ENCODE data around the gene CLCN4.

Gene CLCN4

DNA sequence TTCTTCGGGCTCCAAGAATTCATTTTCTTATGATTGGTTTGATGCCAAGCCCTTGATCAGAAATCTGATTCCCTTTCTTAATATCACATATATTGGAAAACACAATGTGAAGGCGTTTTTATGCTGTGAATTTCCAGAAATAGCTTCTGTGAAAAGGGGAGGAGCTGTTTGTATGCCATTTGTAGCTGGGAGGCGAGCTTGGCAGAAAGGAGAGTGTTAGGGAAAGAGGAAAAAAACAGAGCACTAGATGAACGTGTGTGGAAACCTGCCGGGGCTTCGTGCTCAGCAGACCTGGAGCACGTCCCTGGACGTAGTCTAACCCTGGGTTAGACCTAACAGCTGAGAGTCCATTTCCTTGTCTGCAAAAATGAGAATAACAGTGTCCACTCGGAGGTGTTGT lies 3.4 kb downstream of the CLCN4 start:
- Mint-ChIP-seq H3K27ac (ENCODE audit: low read depth) (no peak overlapping the region), H3K4me3 (no peak overlapping the region), H3K4me1 (no peaks in the 10 kb centered on the region), H3K9me3 (no peaks in the 10 kb centered on the region), H3K36me3 (ENCODE audit: insufficient read depth) (no peaks in the 10 kb centered on the region), H3K27me3 (peaks cover 41% of the 10 kb centered on the region)
- ATAC-seq (replicated peaks; ENCODE audit: extremely low read depth, poor library complexity, severe bottlenecking) (no peak), DNase-seq (ENCODE audit: low spot score in 2 of 2) (no peak)

DNA sequence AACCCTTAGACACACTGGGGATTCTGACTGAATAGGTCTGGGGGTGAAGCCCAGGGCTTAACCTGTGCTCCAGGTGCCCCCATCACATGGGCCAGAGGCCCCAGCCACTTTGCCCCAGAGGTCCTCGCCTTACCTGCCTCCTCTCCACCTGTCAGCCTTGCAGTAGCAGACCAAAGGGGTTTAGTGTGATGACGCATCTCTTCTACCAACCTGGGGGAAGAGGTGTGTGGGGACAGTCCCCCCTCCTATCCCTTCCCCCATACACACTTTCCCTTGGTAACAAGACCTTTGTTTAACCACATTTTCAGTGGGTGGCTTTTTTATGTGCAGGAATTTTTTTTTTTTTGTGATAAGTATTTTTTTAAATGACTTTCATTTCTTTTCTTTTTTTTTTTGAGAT lies 6.3 kb downstream of the CLCN4 start:
- Mint-ChIP-seq H3K9me3 (no peaks in the 10 kb centered on the region), H3K27me3 (peaks cover 38% of the 10 kb centered on the region), H3K36me3 (ENCODE audit: insufficient read depth) (no peaks in the 10 kb centered on the region), H3K27ac (ENCODE audit: low read depth) (no peak overlapping the region), H3K4me1 (no peaks in the 10 kb centered on the region), H3K4me3 (no peak overlapping the region)
- DNase-seq (ENCODE audit: low spot score in 2 of 2) (no peak), ATAC-seq (replicated peaks; ENCODE audit: extremely low read depth, poor library complexity, severe bottlenecking) (no peak)

DNA sequence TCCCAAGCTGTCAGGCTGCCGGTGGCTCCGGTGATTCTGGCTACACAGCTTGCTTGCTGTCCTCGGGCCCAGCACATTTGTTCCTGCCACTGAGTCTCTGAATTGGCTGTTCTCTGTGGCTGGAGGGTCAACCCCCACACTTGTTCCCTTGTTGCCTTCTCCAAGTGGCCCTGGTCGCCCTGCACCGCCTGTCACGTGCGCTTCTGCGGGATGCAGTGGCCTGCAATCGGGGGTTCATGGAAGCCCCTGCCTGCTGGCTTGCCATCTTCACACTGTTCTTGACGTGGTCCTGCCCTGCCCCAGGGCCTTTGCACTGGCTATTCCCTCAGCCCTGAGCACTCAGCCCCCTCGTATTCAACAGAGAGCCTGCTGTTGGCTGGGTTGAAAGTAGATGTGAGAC lies 8.1 kb downstream of the CLCN4 start:
- H3K9me3 Mint-ChIP-seq: no peaks in the 10 kb centered on the region
- ATAC-seq (replicated peaks; ENCODE audit: extremely low read depth, poor library complexity, severe bottlenecking) (no peak), DNase-seq (ENCODE audit: low spot score in 2 of 2) (no peak)
- H3K27me3 Mint-ChIP-seq: peaks cover 27% of the 10 kb centered on the region
- no peak overlapping the region for H3K4me3 Mint-ChIP-seq
- no peak overlapping the region for H3K27ac Mint-ChIP-seq (ENCODE audit: low read depth)
- no peaks in the 10 kb centered on the region for H3K36me3 Mint-ChIP-seq (ENCODE audit: insufficient read depth)
- no peaks in the 10 kb centered on the region for H3K4me1 Mint-ChIP-seq

GRCh38 chrX:10165580-10166247 lies 8.9 kb downstream of the CLCN4 start:
- Mint-ChIP-seq H3K9me3 (no peaks in the 10 kb centered on the region), H3K27me3 (peaks cover 18% of the 10 kb centered on the region), H3K4me3 (no peak overlapping the region), H3K4me1 (no peaks in the 10 kb centered on the region), H3K36me3 (ENCODE audit: insufficient read depth) (no peaks in the 10 kb centered on the region), H3K27ac (ENCODE audit: low read depth) (no peak overlapping the region)
- no peak for DNase-seq (ENCODE audit: low spot score in 2 of 2)
- ATAC-seq (replicated peaks; ENCODE audit: extremely low read depth, poor library complexity, severe bottlenecking): no peak

DNA sequence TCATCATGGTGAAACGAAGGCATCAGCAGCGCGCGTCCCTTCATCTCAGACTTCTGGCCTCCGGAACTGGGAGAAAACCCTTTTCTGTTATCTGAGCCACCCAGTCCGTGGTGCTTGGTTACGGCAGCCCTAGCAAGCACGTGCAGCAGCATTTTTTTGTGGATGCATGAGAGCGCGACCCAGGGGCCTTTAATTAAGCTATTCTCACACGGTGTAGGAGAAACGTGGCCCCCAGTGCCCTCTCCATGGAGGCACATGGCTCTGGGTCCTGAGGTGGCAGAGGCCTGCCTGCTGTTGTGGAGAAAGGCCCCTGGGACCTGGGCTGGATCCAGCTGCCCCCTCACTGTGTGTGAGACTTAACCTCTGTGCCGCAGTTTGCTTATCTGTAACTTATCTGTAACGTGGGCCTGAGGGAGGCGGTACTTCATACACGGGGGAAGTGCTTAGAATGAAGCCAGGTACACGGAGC lies 9.5 kb downstream of the CLCN4 start:
- H3K4me1 Mint-ChIP-seq: no peaks in the 10 kb centered on the region
- H3K27me3 Mint-ChIP-seq: peaks cover 13% of the 10 kb centered on the region
- DNase-seq (ENCODE audit: low spot score in 2 of 2): no peak
- no peaks in the 10 kb centered on the region for H3K9me3 Mint-ChIP-seq
- no peak overlapping the region for H3K4me3 Mint-ChIP-seq
- H3K27ac Mint-ChIP-seq (ENCODE audit: low read depth): no peak overlapping the region
- no peaks in the 10 kb centered on the region for H3K36me3 Mint-ChIP-seq (ENCODE audit: insufficient read depth)
- no peak for ATAC-seq (replicated peaks; ENCODE audit: extremely low read depth, poor library complexity, severe bottlenecking)

- H3K4me3 Mint-ChIP-seq: no peak overlapping the region
- no peak for DNase-seq (ENCODE audit: low spot score in 2 of 2)
- no peaks in the 10 kb centered on the region for H3K36me3 Mint-ChIP-seq (ENCODE audit: insufficient read depth)
These were observed 10.0 kb downstream of the CLCN4 start for GRCh38 chrX:10166731-10167151.

GRCh38 chrX:10167573-10167972 lies 10.8 kb downstream of the CLCN4 start:
- no peak overlapping the region for H3K27ac Mint-ChIP-seq (ENCODE audit: low read depth)
- no peaks in the 10 kb centered on the region for H3K36me3 Mint-ChIP-seq (ENCODE audit: insufficient read depth)
- no peak for DNase-seq (ENCODE audit: low spot score in 2 of 2)
- no peak for ATAC-seq (replicated peaks; ENCODE audit: extremely low read depth, poor library complexity, severe bottlenecking)
- no peak overlapping the region for H3K4me3 Mint-ChIP-seq
- H3K9me3 Mint-ChIP-seq: no peaks in the 10 kb centered on the region
- peaks cover 11% of the 10 kb centered on the region for H3K27me3 Mint-ChIP-seq
- H3K4me1 Mint-ChIP-seq: no peaks in the 10 kb centered on the region

More at GRCh38 chrX:10166731-10167151, 10.0 kb downstream of the CLCN4 start:
- Mint-ChIP-seq H3K4me1 (no peaks in the 10 kb centered on the region), H3K9me3 (no peaks in the 10 kb centered on the region), H3K27ac (ENCODE audit: low read depth) (no peak overlapping the region), H3K27me3 (peaks cover 11% of the 10 kb centered on the region)
- no peak for ATAC-seq (replicated peaks; ENCODE audit: extremely low read depth, poor library complexity, severe bottlenecking)

DNA sequence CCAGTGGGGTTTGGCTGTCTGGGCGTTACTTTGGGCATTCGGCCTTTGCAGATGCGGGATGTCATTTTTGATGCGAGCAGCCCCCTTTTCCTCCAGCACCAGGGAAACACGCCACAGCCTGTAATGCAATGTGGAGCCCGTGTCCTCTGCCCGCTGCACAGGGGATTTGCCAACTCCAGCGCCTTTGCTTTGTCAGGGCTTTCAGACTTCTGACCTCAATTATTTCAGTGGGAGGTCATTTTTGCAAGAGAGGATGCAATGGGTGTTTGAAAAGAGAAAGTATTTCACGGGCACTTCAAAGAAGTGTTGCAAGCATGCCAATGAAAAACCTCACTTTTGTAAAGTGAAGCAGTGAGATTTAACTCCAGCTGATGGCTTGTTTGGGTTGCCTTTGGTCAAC lies 11.5 kb downstream of the CLCN4 start:
- no peaks in the 10 kb centered on the region for H3K36me3 Mint-ChIP-seq (ENCODE audit: insufficient read depth)
- H3K4me1 Mint-ChIP-seq: no peaks in the 10 kb centered on the region
- H3K27me3 Mint-ChIP-seq: peaks cover 11% of the 10 kb centered on the region
- DNase-seq (ENCODE audit: low spot score in 2 of 2) (no peak), ATAC-seq (replicated peaks; ENCODE audit: extremely low read depth, poor library complexity, severe bottlenecking) (no peak)
- no peaks in the 10 kb centered on the region for H3K9me3 Mint-ChIP-seq
- H3K4me3 Mint-ChIP-seq: no peak overlapping the region
- no peak overlapping the region for H3K27ac Mint-ChIP-seq (ENCODE audit: low read depth)

DNA sequence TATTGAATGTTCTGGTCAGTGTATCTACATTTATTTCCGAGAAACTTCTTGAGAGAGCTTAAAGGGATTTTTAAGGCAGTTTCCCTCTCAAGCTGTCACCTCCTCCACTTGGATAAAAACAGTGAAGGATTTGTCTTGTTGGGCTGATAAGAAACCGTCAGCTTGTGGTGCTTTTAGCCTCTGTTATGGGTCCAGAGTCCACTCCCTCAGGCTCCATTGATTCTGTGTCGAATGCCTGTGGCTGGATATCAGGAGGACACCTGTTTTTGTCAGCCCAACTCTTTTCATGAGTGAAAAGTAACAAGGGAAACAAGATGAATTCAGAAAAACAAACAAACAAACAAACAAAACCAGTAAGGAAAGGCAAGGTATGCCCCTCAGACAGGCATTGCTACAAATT lies 12.4 kb downstream of the CLCN4 start:
- H3K4me3 Mint-ChIP-seq: no peak overlapping the region
- no peak for ATAC-seq (replicated peaks; ENCODE audit: extremely low read depth, poor library complexity, severe bottlenecking)
- no peaks in the 10 kb centered on the region for H3K9me3 Mint-ChIP-seq
- no peak for DNase-seq (ENCODE audit: low spot score in 2 of 2)
- no peak overlapping the region for H3K27ac Mint-ChIP-seq (ENCODE audit: low read depth)
- H3K36me3 Mint-ChIP-seq (ENCODE audit: insufficient read depth): no peaks in the 10 kb centered on the region
- H3K27me3 Mint-ChIP-seq: peaks cover 4% of the 10 kb centered on the region
- H3K4me1 Mint-ChIP-seq: no peaks in the 10 kb centered on the region

GRCh38 chrX:10171249-10171648 lies 14.5 kb downstream of the CLCN4 start:
- H3K27ac Mint-ChIP-seq (ENCODE audit: low read depth): no peak overlapping the region
- H3K36me3 Mint-ChIP-seq (ENCODE audit: insufficient read depth): no peaks in the 10 kb centered on the region
- no peak for ATAC-seq (replicated peaks; ENCODE audit: extremely low read depth, poor library complexity, severe bottlenecking)

GRCh38 chrX:10172877-10173276 lies 16.1 kb downstream of the CLCN4 start:
- Mint-ChIP-seq H3K27ac (ENCODE audit: low read depth) (no peak overlapping the region), H3K27me3 (peaks cover 23% of the 10 kb centered on the region), H3K4me3 (no peak overlapping the region), H3K36me3 (ENCODE audit: insufficient read depth) (no peaks in the 10 kb centered on the region), H3K4me1 (no peaks in the 10 kb centered on the region), H3K9me3 (no peaks in the 10 kb centered on the region)
- DNase-seq (ENCODE audit: low spot score in 2 of 2) (no peak), ATAC-seq (replicated peaks; ENCODE audit: extremely low read depth, poor library complexity, severe bottlenecking) (no peak)

More at GRCh38 chrX:10171249-10171648, 14.5 kb downstream of the CLCN4 start:
- Mint-ChIP-seq H3K9me3 (no peaks in the 10 kb centered on the region), H3K27me3 (peaks cover 15% of the 10 kb centered on the region), H3K4me1 (no peaks in the 10 kb centered on the region), H3K4me3 (no peak overlapping the region)
- DNase-seq (ENCODE audit: low spot score in 2 of 2): no peak

DNA sequence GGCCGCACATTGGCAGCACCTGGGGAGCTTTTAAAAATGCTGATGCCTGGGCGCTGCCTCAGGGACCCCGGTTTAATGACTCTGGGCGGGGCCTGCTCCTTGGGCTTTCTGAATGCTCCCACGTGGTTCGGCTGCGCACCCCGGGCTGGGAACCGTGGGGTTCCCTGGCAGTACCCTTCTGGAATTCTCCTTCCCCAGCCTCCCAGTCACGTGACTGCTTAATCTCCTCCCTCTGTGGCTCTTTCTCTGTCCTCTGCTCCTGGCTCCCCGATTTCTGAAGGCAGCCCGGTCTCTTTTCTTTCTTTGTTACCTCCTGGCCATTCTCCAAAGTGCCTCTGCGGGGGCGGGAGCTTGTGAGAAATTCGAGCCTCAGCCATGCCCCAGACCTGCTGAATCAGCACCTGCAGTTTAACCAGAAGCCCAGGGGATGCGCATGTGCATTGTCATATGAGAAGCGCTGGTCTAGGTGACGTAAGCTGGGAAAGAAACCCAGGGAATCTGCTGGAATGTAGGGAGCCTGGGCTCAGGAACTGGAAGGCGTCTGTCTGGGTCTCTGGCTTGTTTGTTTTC lies 16.6 kb downstream of the CLCN4 start:
- Mint-ChIP-seq H3K36me3 (ENCODE audit: insufficient read depth) (no peaks in the 10 kb centered on the region), H3K27ac (ENCODE audit: low read depth) (no peak overlapping the region), H3K4me1 (no peaks in the 10 kb centered on the region), H3K4me3 (no peak overlapping the region), H3K9me3 (no peaks in the 10 kb centered on the region), H3K27me3 (peaks cover 23% of the 10 kb centered on the region)
- DNase-seq (ENCODE audit: low spot score in 2 of 2) (no peak), ATAC-seq (replicated peaks; ENCODE audit: extremely low read depth, poor library complexity, severe bottlenecking) (no peak)

DNA sequence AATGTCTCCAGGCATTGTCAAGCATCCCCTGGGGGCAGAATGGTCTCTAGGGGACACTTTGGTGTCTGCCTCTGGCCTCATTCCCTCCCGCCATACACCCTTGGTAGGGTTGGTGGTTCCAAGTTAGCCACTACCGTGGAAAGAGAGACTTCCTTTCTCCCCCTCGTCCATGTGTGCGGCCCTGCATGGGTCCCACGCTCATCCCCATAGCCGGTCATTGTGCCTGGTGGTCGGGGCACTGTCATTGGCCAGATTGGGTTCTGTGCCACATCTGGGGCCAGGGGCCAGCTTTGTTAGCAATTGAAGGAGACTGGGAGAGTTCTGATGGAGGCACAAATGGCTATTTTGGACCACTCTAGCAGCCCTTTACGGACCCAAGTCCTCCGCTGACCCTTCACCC lies 17.3 kb downstream of the CLCN4 start:
- ATAC-seq (replicated peaks; ENCODE audit: extremely low read depth, poor library complexity, severe bottlenecking) (no peak), DNase-seq (ENCODE audit: low spot score in 2 of 2) (no peak)
- no peaks in the 10 kb centered on the region for H3K4me1 Mint-ChIP-seq
- no peaks in the 10 kb centered on the region for H3K9me3 Mint-ChIP-seq
- H3K27ac Mint-ChIP-seq (ENCODE audit: low read depth): no peak overlapping the region
- H3K36me3 Mint-ChIP-seq (ENCODE audit: insufficient read depth): no peaks in the 10 kb centered on the region
- H3K4me3 Mint-ChIP-seq: no peak overlapping the region
- peaks cover 23% of the 10 kb centered on the region for H3K27me3 Mint-ChIP-seq
